Measurements from ENCODE around the gene KLHDC9. TPM values are rescaled to one million over a fixed set of nuclear protein-coding genes. Genes with fewer than 3 reads are reported as not detected.
A peak's percentile ranks its signal among the peaks of the same experiment; 100 is the strongest.

The KLHDC9 gene
- total RNA-seq, 1 donor from 2014 or later: 6.5 TPM

GRCh38 chr1:161131523-161132409 is 33.6 kb downstream of the KLHDC9 start:
- H3K4me3 ChIP-seq (ENCODE audit: low read depth, low read length): peak overlapping the region; percentile 95
- no peak for TF ChIP-seq CTCF (conservative IDR thresholded peaks at IDR 0.05; ENCODE audit: low read depth, low read length)
- no peak for DNase-seq (ENCODE audit: low read depth)

GRCh38 chr1:161132410-161133219 is 34.5 kb downstream of the KLHDC9 start, which contains the start of gene DEDD:
TSS of gene DEDD (minus strand) at chr1:161132667. CDS start at chr1:161124462, 8,205 bp downstream.
- no peak for TF ChIP-seq CTCF (conservative IDR thresholded peaks at IDR 0.05; ENCODE audit: low read depth, low read length)
- DNase-seq (ENCODE audit: low read depth): peak; percentile 84
- H3K4me3 ChIP-seq (ENCODE audit: low read depth, low read length): peak within 1 kb of the TSS; percentile 95

- peak overlapping the region; percentile 95 for H3K4me3 ChIP-seq (ENCODE audit: low read depth, low read length)
- no peak for DNase-seq (ENCODE audit: low read depth)
- TF ChIP-seq CTCF (conservative IDR thresholded peaks at IDR 0.05; ENCODE audit: low read depth, low read length): no peak
Observed at GRCh38 chr1:161133220-161133740, 35.1 kb downstream of the KLHDC9 start.

GRCh38 chr1:161137881-161138280 is 39.7 kb downstream of the KLHDC9 start:
- TF ChIP-seq CTCF (conservative IDR thresholded peaks at IDR 0.05; ENCODE audit: low read depth, low read length): no peak
- no peak overlapping the region for H3K4me3 ChIP-seq (ENCODE audit: low read depth, low read length)
- DNase-seq (ENCODE audit: low read depth): no peak

- H3K4me3 ChIP-seq (ENCODE audit: low read depth, low read length): no peak overlapping the region
- TF ChIP-seq CTCF (conservative IDR thresholded peaks at IDR 0.05; ENCODE audit: low read depth, low read length): no peak
- DNase-seq (ENCODE audit: low read depth): no peak
Observed at GRCh38 chr1:161138431-161138830, 40.3 kb downstream of the KLHDC9 start.

- no peak overlapping the region for H3K4me3 ChIP-seq (ENCODE audit: low read depth, low read length)
- no peak for DNase-seq (ENCODE audit: low read depth)
- TF ChIP-seq CTCF (conservative IDR thresholded peaks at IDR 0.05; ENCODE audit: low read depth, low read length): peak; percentile 66
Observed at GRCh38 chr1:161139766-161140165, 41.6 kb downstream of the KLHDC9 start.
